GM04503 (cell line): ENCODE results near the gene GABPA.
"Not testable (repeated sequence)": the region's sequence is repeated elsewhere in the genome, so short reads cannot be mapped to it uniquely, and the experiment has no call there.

Experiments
- DNase-seq: peaks from one replicate; pipeline ENCODE4 v3.0.0-alpha.2; 2012; ENCODE audit warnings: low read depth

GABPA gene

DNA sequence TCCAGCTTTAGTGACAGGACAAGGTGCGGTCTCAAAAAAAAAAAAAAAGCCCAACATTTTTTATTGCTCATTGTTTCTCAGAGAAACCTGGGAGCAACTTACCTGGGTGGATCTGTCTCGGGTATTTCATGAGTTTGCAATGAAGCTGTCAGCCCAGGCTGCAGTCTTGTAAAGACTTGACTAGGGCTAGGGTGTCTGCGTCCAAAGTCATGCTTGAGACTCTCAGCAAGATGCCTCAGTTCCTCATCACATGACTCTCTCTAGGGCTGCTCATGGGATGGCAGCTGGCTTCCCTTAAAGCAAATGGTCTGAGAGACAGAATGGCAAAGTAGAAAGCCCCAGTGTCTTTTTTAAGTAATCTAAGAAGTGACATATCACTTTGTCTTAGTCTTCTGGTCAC lies 8.1 kb downstream of the GABPA start:
- no peak for DNase-seq

DNA sequence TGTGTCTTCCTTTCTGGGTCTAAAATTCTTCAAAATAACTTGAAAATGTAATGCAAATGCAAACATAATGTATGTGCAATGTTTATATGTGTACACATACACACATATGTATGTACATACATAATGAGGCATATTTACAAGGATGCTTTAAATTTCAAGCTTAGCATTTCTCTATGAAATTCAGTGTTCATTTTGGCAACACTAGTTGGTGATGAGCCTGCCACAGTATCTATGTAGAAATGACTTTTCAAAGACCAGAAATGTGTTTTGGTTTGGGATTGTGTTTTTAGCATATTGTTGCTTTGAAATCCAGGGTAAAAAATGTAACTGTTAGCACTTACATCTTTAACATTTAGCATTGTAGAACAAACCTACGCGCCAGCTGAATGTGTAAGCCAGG lies 10.1 kb downstream of the GABPA start:
- no peak for DNase-seq

DNA sequence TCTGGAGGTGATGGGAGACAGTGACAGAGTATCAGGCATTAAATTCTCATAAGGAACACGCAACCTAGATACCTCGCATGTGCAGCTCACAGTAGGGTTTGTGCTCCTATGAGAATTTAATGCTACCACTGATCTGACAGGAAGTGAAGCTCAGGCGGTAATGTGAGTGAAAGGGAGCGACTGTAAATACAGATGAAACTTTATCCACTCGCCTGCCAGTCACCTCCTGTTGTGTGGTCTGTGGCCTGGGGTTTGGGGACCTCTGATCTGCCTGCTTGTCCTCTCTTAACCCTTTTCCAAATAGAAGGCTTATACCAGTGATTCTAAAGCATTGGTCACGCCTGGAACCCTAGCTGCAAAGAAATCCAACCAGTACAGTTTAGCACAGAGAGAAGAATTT lies 15.3 kb downstream of the GABPA start:
- no peak for DNase-seq

DNA sequence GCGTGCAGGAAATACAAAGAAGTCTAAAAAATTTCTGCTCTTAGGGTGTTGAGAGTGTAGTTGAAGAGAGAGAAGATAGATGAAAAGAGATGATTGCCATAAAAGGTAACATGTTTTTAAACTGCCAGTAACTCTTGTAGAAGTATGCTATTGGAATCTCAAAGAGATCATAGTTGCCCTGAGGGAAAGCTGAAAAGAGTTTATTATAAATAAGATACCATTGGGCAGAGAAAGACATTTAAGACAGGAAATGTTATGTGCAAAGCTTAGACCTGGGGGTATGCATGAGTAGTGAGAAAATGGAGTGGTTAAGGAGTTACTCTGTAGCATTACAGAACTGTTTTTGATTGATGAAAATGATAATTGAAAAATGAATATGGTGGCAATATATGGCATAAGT lies 17.6 kb downstream of the GABPA start:
- no peak for DNase-seq

DNA sequence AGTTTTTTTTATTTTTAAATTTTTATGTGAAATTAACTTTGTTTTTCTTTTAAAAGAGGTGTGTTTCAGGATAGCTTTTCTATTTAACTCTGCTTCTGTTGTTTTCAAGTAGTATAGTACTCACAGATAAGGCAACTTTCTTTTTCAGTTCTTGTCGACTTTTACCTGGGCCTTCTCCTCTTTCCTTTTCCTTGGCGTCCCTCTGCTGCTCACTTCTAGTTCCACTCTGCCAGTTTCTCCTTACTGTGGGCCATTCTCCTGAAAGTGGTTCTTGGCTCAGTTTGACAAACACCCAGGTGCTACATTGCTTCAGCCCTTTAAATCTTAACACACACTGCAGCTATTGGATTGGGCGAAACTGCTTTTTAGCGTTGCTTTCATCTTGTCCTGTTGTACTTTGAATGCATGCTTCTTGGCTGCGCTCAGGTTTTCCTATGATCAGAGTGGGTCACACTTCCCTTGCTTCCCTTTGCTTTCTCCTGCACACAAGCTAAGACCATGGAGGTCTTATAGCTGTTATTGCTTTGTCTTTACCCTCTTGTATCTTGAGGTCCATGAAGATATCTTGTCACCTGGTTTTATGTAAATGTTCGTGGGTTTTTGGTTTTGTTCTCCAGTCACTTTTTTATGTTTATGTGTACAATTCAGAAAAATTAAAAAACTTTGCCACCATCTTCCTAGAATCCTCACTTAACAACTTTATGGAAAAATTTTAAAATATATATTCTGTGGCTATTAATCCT lies 21.6 kb downstream of the GABPA start:
- no peak for DNase-seq

DNA sequence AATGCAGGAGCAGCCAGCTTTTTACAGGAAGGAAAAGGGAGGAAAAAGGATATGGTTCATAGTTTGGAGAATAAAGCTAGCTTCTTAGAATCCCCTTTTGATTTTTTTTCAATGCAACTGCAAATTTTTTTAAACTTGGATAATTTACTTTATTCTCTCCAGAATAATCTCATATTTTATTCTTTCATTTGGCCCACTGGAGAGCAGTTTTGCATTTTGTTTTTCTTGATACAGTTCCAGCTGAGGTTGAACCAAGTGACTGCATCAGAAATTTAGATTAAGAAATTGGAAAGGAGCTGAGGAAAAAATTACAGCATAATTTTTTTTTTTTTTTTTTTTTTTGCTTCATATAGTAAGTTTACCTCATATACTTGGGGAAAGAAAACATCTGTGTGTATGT lies 22.8 kb downstream of the GABPA start:
- no peak for DNase-seq

DNA sequence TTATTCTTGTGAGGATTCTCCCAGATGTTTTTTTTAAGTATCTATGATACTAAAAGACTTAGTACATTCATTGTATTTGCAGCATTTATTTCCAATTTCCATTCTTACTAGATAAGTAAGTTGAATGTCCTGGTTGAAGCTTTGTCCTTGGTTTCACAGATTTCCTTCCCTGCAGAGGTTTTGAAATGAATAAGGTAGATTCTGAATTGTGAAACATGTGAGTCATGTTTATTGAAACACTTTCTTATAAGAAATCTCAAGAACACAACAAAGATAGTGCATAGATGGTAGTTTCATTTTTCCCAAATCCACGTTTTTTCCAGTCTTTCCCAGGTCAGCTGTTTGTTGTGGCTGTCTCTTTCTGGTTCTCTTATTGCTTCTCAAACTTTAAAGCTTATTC lies 24.8 kb downstream of the GABPA start:
- DNase-seq = no peak

DNA sequence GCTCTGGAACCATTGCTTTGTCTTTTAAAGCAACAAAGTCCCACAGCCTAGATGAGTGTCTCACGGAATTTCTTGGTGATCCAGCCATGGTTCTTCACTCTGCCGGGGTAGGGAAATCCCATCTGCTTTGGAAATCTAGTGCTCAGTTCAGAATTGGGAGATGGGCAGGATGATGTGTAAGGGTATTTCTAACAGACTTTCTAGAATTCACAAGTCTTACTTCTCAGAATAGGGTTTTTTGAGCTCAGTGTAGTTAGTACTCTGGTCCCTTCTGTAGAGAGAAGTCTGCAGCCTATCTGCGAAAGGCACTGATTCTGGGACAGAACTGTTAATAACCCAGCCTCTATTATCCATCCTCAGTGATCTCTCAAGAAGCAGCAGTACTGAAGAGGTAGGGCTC lies 25.3 kb downstream of the GABPA start:
- DNase-seq = no peak

DNA sequence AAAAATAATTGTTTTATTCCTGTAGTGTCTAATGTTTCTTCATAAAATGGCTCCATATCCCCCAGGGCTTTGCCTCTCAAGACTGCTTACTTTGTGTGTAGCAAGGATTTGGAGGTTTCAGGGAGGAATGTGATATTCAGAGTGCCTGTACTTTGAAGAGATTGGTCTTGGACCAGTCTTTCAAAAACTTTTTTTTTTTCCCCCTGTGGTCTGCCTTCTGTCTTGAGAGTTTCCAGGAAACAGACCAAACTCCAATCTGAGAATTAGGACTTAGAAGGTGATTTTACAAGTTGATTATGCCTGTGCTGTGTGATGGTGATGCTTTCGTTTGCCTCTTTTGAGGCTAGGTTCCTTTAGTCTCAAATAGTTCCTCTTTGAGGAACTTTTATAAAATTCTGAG lies 25.9 kb downstream of the GABPA start:
- no peak for DNase-seq

DNA sequence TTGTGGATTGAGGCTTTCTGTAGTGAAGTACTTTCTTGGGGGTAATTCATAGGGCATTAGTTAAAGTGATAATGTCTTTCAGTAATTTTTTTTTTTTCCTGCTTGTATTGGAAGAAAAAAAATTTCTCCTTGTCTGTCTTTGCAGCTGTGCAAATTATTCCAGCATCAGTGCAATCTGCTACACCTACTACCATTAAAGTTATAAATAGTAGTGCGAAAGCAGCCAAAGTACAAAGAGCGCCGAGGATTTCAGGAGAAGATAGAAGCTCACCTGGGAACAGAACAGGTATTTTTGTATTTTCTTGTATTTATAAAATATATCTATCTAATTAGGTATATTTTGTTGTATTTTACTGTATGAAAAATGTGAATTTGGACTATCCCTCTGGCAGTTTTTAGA lies 29.3 kb downstream of the GABPA start:
- no peak for DNase-seq

DNA sequence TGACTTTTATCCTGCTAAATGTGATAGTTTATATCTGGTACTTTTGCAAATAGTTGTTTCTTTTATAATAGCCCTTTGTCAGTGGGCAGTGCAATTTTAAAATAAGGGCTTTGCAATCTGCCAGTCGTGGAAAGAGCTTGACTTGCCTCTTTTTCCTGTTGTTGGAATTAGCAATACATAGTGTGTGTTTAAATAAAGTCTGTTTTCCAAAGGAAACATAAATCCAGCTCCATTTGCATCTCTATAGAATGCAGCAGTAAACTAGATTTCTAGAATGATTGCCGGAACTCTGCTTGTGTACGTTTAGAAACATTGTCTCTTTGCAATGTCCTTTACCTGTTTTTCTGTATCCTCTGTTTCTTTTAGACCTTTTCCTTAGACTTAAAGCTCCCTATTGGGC lies 33.1 kb downstream of the GABPA start:
- no peak for DNase-seq

DNA sequence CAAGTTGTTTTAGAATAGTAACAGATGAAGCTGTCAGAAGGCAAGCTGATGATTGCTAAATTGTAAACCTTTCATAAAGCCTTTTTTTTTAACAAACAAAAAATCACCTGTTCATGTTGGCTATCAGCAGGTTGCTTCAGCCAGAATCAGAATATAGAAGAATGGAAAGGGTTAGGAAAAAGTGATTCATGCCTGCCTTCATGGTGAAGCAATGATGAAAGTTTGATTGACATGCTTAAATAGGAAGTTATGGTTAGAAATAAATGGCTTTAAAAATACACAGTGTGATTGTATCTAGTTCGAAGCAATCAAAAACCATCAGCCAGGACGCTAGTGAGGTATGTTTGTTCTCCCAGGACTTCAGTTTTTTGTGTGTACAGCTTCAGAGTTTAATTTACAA lies 37.9 kb downstream of the GABPA start:
- DNase-seq = no peak

DNA sequence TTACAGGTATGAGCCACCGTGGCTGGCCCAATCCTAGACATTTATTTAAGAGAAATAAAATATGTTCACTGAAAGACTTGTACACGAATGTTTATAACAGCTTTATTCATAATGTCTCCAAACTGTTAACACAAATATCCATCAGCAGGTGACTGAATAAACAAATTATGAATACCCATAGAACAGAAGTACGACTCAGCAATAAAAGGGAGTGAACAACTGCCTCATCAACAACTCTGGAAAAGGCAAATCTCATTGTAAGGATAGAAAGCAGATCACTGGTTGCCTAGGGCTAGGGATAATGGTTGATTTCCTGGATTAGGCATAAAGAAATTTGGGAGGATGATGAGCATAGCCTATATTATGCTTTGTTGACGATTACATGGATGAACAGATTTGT lies 41.7 kb downstream of the GABPA start:
- DNase-seq = no peak

DNA sequence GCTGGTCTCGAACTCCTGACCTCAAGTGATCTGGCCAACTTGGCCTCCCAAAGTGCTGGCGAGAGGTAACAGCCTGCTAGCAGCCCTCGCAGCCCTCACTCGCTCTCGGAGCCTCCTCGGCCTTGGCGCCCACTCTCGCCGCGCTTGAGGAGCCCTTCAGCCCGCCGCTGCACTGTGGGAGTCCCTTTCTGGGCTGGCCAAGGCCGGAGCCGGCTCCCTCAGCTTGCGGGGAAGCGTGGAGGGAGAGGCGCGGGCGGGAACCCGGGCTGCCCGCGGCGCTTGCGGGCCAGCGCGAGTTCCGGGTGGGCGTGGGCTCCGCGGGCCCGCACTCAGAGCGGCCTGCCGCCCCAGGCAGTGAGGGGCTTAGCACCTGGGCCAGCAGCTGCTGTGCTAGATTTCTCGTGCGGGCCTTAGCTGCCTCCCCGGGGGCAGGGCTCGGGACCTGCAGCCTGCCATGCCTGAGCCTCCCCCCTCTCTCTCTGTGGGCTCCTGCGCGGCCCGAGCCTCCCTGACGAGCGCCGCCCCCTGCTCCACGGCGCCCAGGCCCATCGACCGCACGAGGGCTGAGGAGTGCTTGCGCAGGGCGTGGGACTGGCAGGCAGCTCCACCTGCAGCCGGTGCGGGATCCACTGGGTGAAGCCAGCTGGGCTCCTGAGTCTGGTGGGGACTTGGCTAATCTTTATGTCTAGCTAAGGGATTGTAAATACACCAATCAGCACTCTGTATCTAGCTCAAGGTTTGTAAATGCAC lies 43.5 kb downstream of the GABPA start:
- DNase-seq = not testable (repeated sequence)

DNA sequence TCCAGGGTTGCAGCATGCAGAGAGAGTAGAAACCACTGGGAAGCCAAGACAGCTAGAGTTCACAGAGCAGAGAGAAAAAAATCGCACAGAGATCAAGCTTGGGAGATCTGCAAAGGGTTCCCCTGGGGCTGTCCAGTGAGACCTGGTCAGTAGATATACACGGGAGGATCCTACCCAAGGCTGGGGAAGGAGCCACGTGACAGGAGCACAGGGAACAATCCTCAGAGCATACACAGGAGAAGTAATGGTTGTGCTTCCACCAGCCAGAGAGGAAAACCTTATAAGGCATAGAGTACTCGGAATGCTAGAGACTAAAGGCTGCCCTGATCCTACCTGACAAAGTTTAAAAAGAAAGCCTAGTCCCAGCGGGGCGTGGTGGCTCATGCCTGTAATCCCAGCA lies 53.9 kb downstream of the GABPA start:
- no peak for DNase-seq

DNA sequence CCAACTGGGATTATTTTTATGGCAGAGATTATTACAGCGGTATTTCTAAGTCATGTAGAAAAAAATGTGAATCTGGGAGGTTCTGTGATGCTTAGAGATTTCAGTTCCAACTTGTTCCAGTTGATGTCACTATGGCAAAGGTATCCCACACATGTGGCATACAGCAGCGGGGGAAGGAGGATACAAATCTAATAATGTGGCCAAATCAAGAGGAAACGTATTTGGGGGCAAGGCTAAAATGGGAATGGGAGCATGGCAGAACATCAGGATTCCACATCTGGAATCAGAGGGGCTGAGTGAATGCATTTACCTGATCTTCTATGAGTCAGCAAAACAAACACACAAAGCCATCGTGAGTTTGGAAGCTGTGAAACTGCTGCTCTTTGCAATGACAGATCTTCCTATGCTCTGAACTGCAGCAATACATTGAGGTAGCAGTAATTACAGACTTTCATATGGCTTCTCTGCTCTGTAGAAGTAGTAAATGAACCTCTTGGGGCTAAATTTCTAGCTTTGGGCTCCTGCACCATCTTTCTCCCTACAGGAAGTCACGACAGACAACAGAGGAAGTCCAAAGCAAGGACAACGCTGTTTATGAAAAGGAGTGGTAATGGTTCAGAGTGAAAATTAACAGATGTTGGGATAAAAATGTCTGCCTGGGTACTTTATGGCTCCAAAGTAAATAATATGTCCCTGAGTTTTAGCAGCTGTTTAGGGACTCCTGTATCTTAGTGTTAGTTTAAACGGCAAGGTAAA lies 55.5 kb downstream of the GABPA start:
- no peak for DNase-seq

DNA sequence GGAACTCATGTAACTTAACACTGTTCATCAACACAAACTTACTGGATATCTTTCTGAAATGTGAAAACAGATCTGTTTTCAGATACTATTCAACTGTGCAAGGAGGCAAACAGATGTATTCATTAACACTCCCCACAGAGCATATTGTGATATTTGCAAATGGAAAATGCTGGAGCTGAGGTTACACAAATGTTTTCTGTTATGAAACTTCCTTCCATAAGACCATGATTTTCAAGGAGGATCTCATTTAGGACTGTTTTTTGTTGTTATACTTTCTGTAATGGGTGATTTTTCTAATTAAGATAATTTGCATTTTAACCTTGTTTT lies 56.1 kb downstream of the GABPA start:
- no peak for DNase-seq

DNA sequence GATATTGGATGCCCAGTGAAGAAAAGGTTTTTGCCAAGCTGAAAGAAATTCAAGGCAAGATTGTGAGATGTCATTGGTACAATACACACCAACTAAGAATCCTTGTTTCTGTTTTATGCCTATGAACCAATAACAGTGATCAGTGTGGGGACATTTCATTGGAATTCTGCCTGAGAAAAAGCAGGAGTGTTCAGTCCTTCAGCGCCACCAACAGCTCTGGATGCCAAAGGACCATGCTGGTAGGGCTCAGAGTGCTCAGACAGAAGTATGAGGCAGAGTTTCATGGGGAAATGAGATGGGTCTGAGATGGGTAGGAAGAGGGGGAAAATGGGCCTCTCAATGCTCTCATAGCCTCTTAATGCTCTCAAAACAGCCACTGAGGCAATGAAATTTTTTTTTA lies 56.5 kb downstream of the GABPA start:
- DNase-seq = no peak

DNA sequence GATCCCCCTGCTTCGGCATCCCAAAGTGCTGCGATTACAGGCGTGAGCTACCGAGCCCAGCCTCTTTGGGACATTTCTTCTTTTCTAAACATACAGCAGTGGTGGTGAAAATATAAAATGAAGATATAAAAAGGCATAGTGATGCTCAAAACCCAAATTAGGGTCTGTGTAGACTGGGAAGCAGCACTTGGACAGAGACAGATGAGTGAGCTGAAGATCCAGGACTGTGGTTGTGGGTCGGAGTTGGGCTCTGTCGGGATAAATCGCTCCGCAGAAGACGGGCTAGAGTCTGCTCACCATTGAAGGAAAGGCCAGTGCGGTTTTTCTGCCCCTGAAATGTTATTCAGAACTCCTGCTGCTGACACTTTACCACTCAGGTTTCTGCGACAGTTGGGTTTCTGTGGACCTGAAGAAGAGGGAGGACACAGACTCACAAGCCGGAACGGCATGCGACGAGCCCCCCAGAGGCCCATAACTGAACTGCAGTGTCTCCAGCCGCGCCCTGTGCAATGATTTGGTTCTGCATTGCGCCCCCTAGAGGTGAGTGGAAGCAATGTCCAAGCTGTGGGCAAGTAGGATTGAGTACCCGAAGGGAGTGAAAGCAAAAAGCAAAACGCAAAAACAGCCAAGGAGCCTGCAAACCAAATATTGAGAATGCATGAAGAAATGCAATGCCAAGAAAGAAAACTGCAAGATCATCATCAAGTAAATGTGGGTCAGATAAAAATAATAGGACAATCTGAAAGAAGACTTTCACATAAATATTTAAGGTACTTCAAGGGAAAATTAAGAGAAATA lies 66.6 kb downstream of the GABPA start:
- peak; percentile 26 for DNase-seq

DNA sequence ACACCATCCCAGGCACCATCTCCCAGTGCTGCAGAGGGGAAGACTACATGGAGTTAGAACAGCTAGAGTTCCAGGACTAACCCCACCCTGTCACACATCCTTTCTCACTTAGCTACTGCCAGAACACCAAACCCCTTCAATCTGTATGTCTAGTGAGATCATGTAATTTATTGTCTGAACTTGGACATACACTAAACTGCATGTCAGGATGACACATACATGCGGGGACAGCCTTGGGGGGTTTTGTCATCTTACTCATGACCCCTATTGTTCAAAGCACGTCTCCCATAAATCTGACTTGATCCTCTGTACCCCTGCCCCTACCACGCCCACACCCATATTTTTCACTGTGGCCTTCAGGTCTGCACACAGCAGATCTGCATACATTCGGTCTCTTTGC lies 71.3 kb downstream of the GABPA start:
- DNase-seq = no peak

DNA sequence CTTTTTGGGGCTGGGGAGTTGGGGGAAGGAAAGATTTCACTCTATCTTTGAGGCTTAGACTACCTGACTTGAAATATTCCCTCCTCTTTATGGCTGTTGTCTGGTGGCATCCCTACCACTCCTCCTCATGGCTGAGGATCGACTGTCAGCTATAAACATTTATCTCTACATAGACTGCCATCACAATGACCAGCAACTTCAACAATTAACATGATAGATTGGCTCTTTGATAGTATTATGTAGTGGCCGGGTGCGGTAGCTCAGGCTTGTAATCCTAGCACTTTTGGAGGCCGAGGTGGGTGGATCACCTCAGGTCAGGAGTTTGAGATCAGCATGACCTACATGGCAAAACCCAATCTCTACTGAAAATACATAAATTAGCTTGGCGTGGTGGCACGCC lies 72.4 kb downstream of the GABPA start:
- no peak for DNase-seq

DNA sequence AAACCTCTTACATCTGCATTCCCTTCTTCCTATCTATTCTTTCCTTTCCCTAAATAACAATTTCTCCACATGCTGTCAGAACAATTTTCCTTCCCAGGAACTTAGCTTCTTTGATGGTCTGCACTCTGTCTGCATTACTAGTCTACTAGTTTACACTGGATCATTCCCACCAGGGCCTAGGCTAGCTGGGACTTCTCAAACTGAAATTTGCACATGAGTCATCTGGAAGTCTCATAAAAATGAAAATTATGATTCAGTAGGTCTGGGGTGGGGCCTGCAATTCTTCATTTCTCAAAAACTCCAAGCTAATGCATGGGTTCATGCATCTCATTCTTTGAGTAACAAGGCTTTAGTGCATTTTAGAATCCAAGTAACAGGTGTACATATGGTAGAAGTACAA lies 74.2 kb downstream of the GABPA start:
- DNase-seq = no peak

DNA sequence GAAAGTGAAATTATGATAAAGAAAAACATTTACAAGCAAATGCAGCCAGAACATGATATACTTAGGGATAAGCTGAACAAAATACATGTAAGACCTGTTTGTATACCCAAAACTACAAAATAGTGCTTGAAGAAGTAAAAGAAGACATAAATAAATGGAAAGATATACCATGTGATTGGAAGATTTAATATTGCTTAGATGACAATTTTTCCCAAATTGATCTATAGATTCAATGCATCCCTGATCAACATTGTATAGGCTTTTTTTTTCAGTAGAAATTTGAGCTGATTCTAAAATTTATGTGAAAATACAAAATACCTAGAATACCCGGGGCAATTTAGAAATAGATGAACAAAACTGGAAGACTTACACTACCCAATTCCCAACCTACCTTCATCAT lies 76.4 kb downstream of the GABPA start:
- DNase-seq = no peak
